Hematopoietic multipotent progenitor cell treated with erythropoietin and hydrocortisone succinate and interleukin-3 and kit ligand, for 15 days (in vitro differentiated cells): ENCODE data around the gene PAN3.

Experiments used
- DNase-seq: peaks from one replicate; pipeline ENCODE4 v3.0.0-alpha.2; 2015; ENCODE audit warnings: low spot score

Gene PAN3

GRCh38 chr13:28229522-28230411 is 91.4 kb downstream of the PAN3 start:
- no peak for DNase-seq

GRCh38 chr13:28231642-28232041 is 93.3 kb downstream of the PAN3 start:
- no peak for DNase-seq

- DNase-seq, result no peak
Measured at GRCh38 chr13:28237944-28238343, 99.6 kb downstream of the PAN3 start.

- DNase-seq, result no peak
Measured at GRCh38 chr13:28239374-28239773, 101.0 kb downstream of the PAN3 start.

- DNase-seq, result no peak
Measured at GRCh38 chr13:28245465-28245864, 107.1 kb downstream of the PAN3 start.

- no peak for DNase-seq
Measured at GRCh38 chr13:28246891-28247290, 108.5 kb downstream of the PAN3 start.

GRCh38 chr13:28248080-28248479 is 109.7 kb downstream of the PAN3 start:
- peak; percentile 15 for DNase-seq

- DNase-seq, result no peak
Measured at GRCh38 chr13:28250542-28250941, 112.2 kb downstream of the PAN3 start.

- DNase-seq, result peak; percentile 20
Measured at GRCh38 chr13:28251466-28251865, 113.1 kb downstream of the PAN3 start.

- no peak for DNase-seq
Measured at GRCh38 chr13:28252547-28252946, 114.2 kb downstream of the PAN3 start.

- DNase-seq, result no peak
Measured at GRCh38 chr13:28257305-28257704, 119.0 kb downstream of the PAN3 start.

- DNase-seq, result no peak
Measured at GRCh38 chr13:28258417-28258816, 120.1 kb downstream of the PAN3 start.

GRCh38 chr13:28267497-28267896 is 129.2 kb downstream of the PAN3 start:
- no peak for DNase-seq

GRCh38 chr13:28268800-28269223 is 130.5 kb downstream of the PAN3 start:
- DNase-seq, result no peak

- DNase-seq, result no peak
Measured at GRCh38 chr13:28271056-28271840, 132.9 kb downstream of the PAN3 start.

- no peak for DNase-seq
Measured at GRCh38 chr13:28273919-28274318, 135.6 kb downstream of the PAN3 start.

- DNase-seq, result no peak
Measured at GRCh38 chr13:28282451-28282850, 144.1 kb downstream of the PAN3 start.

- no peak for DNase-seq
Measured at GRCh38 chr13:28283600-28283999, 145.3 kb downstream of the PAN3 start.

- DNase-seq, result no peak
Measured at GRCh38 chr13:28286263-28286662, 147.9 kb downstream of the PAN3 start.

GRCh38 chr13:28297341-28297740 is 159.0 kb downstream of the PAN3 start:
- no peak for DNase-seq

- DNase-seq, result no peak
Measured at GRCh38 chr13:28299916-28300315, 161.6 kb downstream of the PAN3 start.

- DNase-seq, result no peak
Measured at GRCh38 chr13:28301839-28302238, 163.5 kb downstream of the PAN3 start.

GRCh38 chr13:28306325-28306724 is 168.0 kb downstream of the PAN3 start:
- DNase-seq, result no peak
